Skin of body (tissue), 3 donors: Measurements from ENCODE around the gene CLTB. TPM values are rescaled to one million over a fixed set of nuclear protein-coding genes. Genes with fewer than 3 reads are reported as not detected.

ENCODE experiments used
- DNase-seq: peaks from one replicate; lab custom pipeline; 2025; lab: John Stamatoyannopoulos, UW
- small RNA-seq: library from RNA; depleted of rRNA; stranded (forward); fragments of <200 nt; gene quantifications from one replicate; pipeline ENCODE3, GENCODE V24; 2014; ENCODE audit warnings: low replicate concordance
- total RNA-seq: library from RNA; depleted of rRNA; stranded (reverse); fragments of >200 nt; gene quantifications from one replicate; pipeline ENCODE4 v1.2.3, GENCODE V29; 2014

CLTB gene
- total RNA-seq, 1 donor from 2014 or later: 63.0 TPM

- no peak for DNase-seq
These were observed 60.8 kb downstream of the CLTB start for GRCh38 chr5:176355400-176356178.

- DNase-seq: no peak
These were observed 62.8 kb downstream of the CLTB start for GRCh38 chr5:176353533-176353932.

- DNase-seq: no peak
These were observed 64.0 kb downstream of the CLTB start for GRCh38 chr5:176352116-176352878.

DNA sequence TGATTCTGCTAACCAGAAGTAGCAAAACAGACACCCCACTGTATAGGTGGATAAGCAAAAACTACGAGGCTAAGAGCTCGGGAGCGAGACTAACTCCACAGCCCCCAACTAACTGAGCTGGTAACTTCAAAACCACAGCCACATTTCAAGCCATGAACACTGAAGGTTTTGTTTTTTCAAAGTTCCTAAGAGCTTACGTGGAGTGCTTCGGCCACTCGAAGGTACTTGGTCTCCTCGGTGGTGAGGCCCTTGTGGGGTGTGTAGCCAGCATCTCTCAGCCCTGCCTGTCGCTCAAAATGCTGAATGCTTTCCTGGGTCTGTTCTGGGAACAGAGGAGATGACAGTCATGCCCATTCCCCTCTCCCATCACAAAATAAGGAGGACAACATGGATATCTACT is 65.9 kb downstream of the CLTB start:
- DNase-seq: no peak

- no peak for DNase-seq
These were observed 73.4 kb downstream of the CLTB start for GRCh38 chr5:176342766-176343458.

Small RNA genes within 50 kb of the gene (small RNA-seq; reads per million reads assigned to genes)
- gene AC010297.1 (not detected), gene MIR1271 (0.90 reads per million, percentile 76 among the genes with 10 or more reads in this experiment)

Other genes starting within 250 kb of the CLTB start
- gene SIMC1, start 178.1 kb downstream of the CLTB start, total RNA-seq: 11.6 TPM
- 41.9 TPM for gene KIAA1191, start 54.8 kb downstream of the CLTB start, total RNA-seq
- gene ARL10, start 51.1 kb downstream of the CLTB start, total RNA-seq: 12.3 TPM
- 11.6 TPM for gene NOP16, start 27.9 kb downstream of the CLTB start, total RNA-seq
- 69.9 TPM for gene HIGD2A, start 27.8 kb downstream of the CLTB start, total RNA-seq
- gene FAF2, start 31.8 kb upstream of the CLTB start, total RNA-seq: 32.4 TPM
- 9.5 TPM for gene RNF44, start 120.9 kb upstream of the CLTB start, total RNA-seq
- not detected for gene CDHR2, start 132.8 kb upstream of the CLTB start, total RNA-seq
- 4.8 TPM for gene GPRIN1, start 193.6 kb upstream of the CLTB start, total RNA-seq
- 0.39 TPM for gene SNCB, start 214.0 kb upstream of the CLTB start, total RNA-seq
- not detected for gene EIF4E1B, start 214.1 kb upstream of the CLTB start, total RNA-seq
- 16.6 TPM for gene TSPAN17, start 230.9 kb upstream of the CLTB start, total RNA-seq